Measurements from ENCODE around the gene PSAPL1. TPM values are rescaled to one million over a fixed set of nuclear protein-coding genes. Genes with fewer than 3 reads are reported as not detected.

Gene PSAPL1
- total RNA-seq, 1 experiment from 2014 or later: not detected

DNA sequence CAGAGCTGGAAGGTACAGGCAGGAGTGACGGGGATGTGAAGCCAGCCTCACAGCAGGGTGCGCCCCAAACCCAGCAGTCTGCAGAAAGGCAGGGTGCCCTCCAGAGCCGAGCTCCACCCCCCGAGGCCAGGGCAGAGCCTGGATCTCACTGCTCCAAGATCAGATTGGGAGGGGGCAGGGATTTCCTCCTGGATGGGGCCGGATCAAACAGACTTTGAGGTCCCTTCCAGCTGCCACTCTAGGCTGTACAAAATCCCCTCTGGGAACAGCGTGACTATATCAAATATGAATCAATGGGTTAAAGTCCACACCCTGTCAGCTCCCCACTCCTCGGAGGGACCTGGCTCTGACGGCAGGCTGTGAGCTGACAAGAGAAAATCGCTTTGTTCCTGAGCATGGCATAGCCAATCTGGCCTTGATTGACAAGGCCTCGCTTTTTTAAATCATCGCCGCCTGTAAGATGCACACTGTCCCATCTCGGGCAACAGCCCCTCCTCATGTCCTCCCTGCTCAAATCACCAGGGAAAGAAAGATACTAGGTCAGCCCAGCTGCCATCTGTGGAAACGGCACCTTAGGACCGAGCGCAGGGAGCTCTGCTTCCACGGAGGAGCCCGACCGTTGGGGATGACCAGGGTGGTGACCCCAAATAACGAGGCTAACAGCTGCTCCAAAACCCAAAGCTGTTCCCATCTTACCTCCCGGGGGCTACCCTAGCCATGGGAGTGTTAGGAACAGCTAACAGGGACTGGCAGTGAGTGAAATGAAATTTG is 39.9 kb downstream of the PSAPL1 start:
- H3K27ac ChIP-seq (ENCODE audit: low read depth, low read length, poor library complexity, severe bottlenecking): no peak overlapping the region
- peaks cover 76% of the 10 kb centered on the region for H3K27me3 ChIP-seq (replicated peaks; ENCODE audit: insufficient read depth, low read depth, low read length, poor library complexity)
- no peaks in the 10 kb centered on the region for H3K9me3 ChIP-seq (ENCODE audit: low read depth, low read length, poor library complexity, severe bottlenecking)
- H3K4me1 ChIP-seq (ENCODE audit: insufficient read depth, low read length, poor library complexity, severe bottlenecking): no peaks in the 10 kb centered on the region
- ChIA-PET POLR2A (ENCODE audit: low non-redundant PET) (no interaction called here), CTCF (no interaction called here)
- TF ChIP-seq EZH2 (IDR thresholded peaks at IDR 0.05; ENCODE audit: borderline replicate concordance, low read depth, low read length, poor library complexity, severe bottlenecking): no peak
- TF ChIP-seq, protein P1, sequence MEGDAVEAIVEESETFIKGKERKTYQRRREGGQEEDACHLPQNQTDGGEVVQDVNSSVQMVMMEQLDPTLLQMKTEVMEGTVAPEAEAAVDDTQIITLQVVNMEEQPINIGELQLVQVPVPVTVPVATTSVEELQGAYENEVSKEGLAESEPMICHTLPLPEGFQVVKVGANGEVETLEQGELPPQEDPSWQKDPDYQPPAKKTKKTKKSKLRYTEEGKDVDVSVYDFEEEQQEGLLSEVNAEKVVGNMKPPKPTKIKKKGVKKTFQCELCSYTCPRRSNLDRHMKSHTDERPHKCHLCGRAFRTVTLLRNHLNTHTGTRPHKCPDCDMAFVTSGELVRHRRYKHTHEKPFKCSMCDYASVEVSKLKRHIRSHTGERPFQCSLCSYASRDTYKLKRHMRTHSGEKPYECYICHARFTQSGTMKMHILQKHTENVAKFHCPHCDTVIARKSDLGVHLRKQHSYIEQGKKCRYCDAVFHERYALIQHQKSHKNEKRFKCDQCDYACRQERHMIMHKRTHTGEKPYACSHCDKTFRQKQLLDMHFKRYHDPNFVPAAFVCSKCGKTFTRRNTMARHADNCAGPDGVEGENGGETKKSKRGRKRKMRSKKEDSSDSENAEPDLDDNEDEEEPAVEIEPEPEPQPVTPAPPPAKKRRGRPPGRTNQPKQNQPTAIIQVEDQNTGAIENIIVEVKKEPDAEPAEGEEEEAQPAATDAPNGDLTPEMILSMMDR (conservative IDR thresholded peaks at IDR 0.05; ENCODE audit: low read depth, low read length): no peak
- no peak overlapping the region for H3K4me3 ChIP-seq (ENCODE audit: low read depth, low read length, poor library complexity, severe bottlenecking)
- intact Hi-C loops (cut with micrococcal nuclease; ENCODE audit: unreplicated experiment): no loop called here
- DNase-seq (ENCODE audit: low spot score): no peak
- BruUV-seq (replicated peaks): no TSS peak
- H3K36me3 ChIP-seq (ENCODE audit: insufficient read depth, low read length, poor library complexity, severe bottlenecking): no peaks in the 10 kb centered on the region

DNA sequence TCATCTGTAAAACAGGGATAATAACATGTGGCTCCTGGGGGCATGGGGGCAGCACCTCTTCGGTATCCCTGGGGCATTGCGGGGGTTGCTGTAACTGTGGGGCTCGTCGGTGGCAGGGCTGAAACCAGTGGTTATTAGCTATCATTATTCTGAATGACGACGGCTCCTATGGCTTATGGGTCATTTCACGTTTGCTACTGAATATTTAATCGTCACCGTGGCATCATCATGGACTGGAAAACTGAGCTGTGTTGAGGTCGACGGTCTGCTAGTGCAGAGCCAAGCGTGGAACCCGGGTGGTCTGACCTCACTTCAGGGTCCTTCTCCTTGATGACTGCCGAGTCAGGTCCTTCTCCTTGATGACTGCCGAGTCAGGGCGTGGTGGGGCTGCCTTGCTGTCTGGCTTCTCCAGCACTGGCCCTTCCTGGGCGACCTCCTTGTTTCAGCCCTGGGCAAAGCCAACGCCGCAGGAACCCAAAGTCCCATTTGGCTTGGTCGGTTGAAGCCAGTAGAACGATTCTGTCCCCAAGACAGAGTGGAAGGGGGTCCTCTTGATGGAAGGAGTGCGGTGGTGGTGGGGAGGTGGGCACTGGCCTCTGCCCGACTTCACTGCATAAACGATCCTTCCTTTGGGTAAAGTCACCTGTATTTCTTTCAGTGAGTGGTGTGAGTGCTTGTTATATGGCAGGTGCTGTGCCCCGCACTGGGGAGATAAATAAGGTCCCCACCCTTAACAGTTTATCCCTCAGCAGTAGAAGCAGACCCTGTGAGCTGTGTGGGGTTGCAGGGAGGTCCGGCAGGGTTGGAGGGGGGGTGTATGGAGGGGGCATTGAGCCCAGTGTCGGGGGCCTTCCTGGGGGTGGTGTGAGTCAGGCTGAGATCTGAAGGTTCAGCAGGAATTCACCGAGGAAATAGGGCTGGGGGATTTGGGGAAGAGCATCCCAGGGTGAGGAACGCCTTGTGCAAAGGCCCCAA is 40.8 kb downstream of the PSAPL1 start:
- intact Hi-C loops (cut with micrococcal nuclease; ENCODE audit: unreplicated experiment): no loop called here
- no peak for DNase-seq (ENCODE audit: low spot score)
- H3K9me3 ChIP-seq (ENCODE audit: low read depth, low read length, poor library complexity, severe bottlenecking): no peaks in the 10 kb centered on the region
- peaks cover 66% of the 10 kb centered on the region for H3K27me3 ChIP-seq (replicated peaks; ENCODE audit: insufficient read depth, low read depth, low read length, poor library complexity)
- no peaks in the 10 kb centered on the region for H3K36me3 ChIP-seq (ENCODE audit: insufficient read depth, low read length, poor library complexity, severe bottlenecking)
- no TSS peak for BruUV-seq (replicated peaks)
- H3K4me3 ChIP-seq (ENCODE audit: low read depth, low read length, poor library complexity, severe bottlenecking): no peak overlapping the region
- no peak overlapping the region for H3K27ac ChIP-seq (ENCODE audit: low read depth, low read length, poor library complexity, severe bottlenecking)
- ChIA-PET POLR2A (ENCODE audit: low non-redundant PET) (no interaction called here), CTCF (no interaction called here)
- TF ChIP-seq, protein P1 (conservative IDR thresholded peaks at IDR 0.05; ENCODE audit: low read depth, low read length): no peak
- no peak for TF ChIP-seq EZH2 (IDR thresholded peaks at IDR 0.05; ENCODE audit: borderline replicate concordance, low read depth, low read length, poor library complexity, severe bottlenecking)
- H3K4me1 ChIP-seq (ENCODE audit: insufficient read depth, low read length, poor library complexity, severe bottlenecking): no peaks in the 10 kb centered on the region

DNA sequence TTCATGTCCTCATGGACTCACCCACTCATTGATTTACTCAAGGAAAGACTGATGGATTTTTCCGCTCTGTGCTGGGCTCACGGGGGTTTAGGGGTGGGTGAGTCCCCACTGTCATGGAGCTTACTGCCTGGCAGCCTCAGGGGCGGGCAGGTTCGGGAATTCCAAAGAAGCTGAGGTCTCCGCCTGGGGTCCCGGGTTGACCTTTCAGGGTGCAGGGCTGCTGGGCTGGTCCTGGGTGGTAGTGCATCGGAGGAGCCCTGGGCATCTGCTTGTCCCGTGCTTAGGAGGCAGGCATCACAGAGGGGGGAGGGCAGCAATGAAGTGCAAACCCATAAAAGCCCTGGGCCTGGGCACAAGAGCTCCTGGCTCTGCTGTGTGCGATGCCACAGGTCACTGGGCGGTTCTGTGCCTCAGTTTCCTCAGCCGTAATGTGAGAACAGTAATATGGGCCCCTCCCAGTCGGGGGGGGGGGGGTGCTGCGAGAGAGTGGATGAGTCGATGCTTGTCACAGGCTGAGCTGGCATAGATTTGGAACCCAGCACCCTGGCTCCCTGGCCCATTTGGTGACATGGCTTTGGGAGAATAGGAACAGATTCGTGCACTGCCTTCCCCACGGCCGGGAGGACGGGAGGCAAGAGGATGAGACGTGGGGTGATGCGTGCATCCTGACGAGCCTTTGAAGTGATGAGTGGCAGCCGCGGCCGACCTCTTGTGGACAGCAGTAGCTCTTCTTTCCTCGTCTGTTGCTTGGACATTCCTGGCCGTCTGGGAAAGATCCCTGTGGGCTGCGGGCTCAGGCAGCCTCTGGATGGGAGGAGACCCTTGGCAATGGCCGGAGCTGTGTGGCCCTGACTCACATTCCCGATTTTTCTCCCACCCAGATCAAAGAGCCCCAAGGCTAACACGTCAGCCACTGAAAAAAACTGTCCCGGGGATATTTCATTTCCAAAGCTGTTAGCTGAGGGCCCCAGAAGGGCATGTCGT is 42.0 kb downstream of the PSAPL1 start:
- Histone ChIP-seq H3K36me3 (ENCODE audit: insufficient read depth, low read length, poor library complexity, severe bottlenecking) (no peaks in the 10 kb centered on the region), H3K9me3 (ENCODE audit: low read depth, low read length, poor library complexity, severe bottlenecking) (no peaks in the 10 kb centered on the region), H3K27me3 (replicated peaks; ENCODE audit: insufficient read depth, low read depth, low read length, poor library complexity) (peaks cover 54% of the 10 kb centered on the region), H3K4me3 (ENCODE audit: low read depth, low read length, poor library complexity, severe bottlenecking) (no peak overlapping the region), H3K27ac (ENCODE audit: low read depth, low read length, poor library complexity, severe bottlenecking) (no peak overlapping the region), H3K4me1 (ENCODE audit: insufficient read depth, low read length, poor library complexity, severe bottlenecking) (no peaks in the 10 kb centered on the region)
- CTCF ChIA-PET: no interaction called here
- DNase-seq (ENCODE audit: low spot score): no peak
- POLR2A ChIA-PET (ENCODE audit: low non-redundant PET): no interaction called here
- intact Hi-C loops (cut with micrococcal nuclease; ENCODE audit: unreplicated experiment): no loop called here
- TF ChIP-seq, protein P1 (conservative IDR thresholded peaks at IDR 0.05; ENCODE audit: low read depth, low read length): no peak
- BruUV-seq (replicated peaks): no TSS peak
